ENCODE data around the gene ARNT2. TPM values are rescaled to one million over a fixed set of nuclear protein-coding genes. Genes with fewer than 3 reads are reported as not detected.

ARNT2 gene
- total RNA-seq, 2 donors from 2014 or later = 9.1 to 43.7 TPM

DNA sequence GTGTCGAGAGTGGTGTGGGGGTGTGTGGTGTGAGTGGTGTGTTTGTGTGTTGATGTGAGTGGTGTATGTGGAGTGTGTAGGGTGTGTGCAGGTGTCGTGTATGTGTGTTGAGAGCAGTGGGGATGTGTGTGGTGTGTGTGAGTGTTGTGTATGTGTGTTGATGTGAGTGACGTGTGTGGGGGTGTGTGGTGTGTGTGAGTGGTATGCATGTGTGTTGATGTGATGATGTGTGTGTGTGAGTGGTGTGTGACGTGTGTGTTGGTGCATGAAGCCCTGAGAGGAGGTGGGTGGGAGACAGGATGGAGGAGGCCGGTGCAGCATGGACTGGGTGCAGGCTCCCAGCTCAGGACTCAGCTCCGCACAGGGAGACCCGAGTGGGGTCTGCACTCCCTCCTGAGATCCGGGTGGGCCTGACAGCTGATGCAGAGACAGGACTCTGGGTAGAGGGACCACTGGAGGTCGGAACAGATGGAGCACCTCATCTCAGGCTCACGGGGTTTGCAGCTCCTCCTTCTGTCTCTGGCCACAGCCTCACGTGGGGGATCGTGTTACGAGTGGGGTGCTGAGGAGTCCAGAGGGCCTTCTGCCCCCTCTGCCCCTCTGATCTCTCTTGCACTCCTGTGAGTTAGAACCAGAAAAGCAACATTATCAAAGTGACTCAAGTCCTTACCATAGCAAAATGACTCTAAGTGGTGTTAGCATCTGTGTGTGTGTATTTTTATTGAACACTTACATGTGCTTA lies 41.3 kb downstream of the ARNT2 start:
- Histone ChIP-seq H3K36me3 (no peaks in the 10 kb centered on the region), H3K4me1 (replicated peaks) (no peaks in the 10 kb centered on the region), H3K9me3 (no peaks in the 10 kb centered on the region), H3K27ac (no peak overlapping the region), H3K4me3 (no peak overlapping the region), H3K27me3 (replicated peaks; ENCODE audit: insufficient read depth) (no peaks in the 10 kb centered on the region)
- DNase-seq (ENCODE audit: low spot score) = no peak
- TF ChIP-seq POLR2AphosphoS5 (IDR thresholded peaks at IDR 0.05) (no peak), POLR2A (IDR thresholded peaks at IDR 0.05) (no peak)
- TF ChIP-seq, protein P1, sequence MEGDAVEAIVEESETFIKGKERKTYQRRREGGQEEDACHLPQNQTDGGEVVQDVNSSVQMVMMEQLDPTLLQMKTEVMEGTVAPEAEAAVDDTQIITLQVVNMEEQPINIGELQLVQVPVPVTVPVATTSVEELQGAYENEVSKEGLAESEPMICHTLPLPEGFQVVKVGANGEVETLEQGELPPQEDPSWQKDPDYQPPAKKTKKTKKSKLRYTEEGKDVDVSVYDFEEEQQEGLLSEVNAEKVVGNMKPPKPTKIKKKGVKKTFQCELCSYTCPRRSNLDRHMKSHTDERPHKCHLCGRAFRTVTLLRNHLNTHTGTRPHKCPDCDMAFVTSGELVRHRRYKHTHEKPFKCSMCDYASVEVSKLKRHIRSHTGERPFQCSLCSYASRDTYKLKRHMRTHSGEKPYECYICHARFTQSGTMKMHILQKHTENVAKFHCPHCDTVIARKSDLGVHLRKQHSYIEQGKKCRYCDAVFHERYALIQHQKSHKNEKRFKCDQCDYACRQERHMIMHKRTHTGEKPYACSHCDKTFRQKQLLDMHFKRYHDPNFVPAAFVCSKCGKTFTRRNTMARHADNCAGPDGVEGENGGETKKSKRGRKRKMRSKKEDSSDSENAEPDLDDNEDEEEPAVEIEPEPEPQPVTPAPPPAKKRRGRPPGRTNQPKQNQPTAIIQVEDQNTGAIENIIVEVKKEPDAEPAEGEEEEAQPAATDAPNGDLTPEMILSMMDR (IDR thresholded peaks at IDR 0.05) = no peak
- intact Hi-C loops (cut with DNase I) = no loop called here
- WGBS = 70% methylated on average over 13 of the region's 13 CpGs

DNA sequence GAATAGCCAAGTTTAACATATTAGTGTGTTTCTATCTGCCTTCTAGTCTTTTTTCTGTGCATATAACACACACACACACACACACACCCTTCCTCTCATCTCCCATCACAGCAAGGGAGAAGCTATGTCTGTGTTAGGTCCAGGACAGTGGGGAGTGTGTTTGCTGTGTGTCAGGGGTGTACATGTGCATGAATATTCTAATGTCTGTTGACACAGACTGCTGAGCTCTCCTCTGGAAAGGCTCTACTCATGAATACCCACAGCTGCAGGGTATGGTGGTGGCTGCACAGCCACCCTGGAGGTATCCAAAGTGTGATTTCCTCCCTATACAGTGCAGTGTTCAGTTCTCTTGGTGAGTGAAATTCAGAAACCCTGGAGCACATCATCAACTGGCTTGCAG lies 42.9 kb downstream of the ARNT2 start:
- TF ChIP-seq, protein P1 (IDR thresholded peaks at IDR 0.05) = no peak
- TF ChIP-seq POLR2AphosphoS5 (IDR thresholded peaks at IDR 0.05) (no peak), POLR2A (IDR thresholded peaks at IDR 0.05) (no peak)

DNA sequence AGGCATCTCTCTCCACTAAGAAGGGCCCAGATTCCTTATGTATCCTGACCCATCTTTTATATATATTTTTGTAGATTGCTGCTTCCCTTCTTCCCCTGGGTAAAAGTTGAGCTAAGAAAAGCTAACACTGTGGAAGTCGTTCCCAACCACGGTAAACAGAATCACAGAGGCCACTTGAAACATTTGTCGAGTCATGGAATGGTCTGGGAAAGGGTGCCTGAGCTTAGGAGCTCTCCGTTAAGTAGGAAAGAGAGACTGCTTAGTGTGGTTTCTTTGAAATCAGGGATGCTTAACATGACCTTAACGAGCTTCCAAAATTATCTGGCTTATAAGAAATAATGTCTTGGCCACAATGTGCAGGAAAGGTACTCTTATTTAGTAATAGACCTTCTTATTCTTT lies 45.6 kb downstream of the ARNT2 start:
- 81% methylated on average over 5 of the region's 5 CpGs for WGBS
- DNase-seq (ENCODE audit: low spot score) = no peak
- Histone ChIP-seq H3K36me3 (no peaks in the 10 kb centered on the region), H3K4me1 (replicated peaks) (no peaks in the 10 kb centered on the region), H3K27ac (no peak overlapping the region), H3K4me3 (no peak overlapping the region), H3K9me3 (no peaks in the 10 kb centered on the region), H3K27me3 (replicated peaks; ENCODE audit: insufficient read depth) (no peaks in the 10 kb centered on the region)
- intact Hi-C loops (cut with DNase I) = no loop called here
- TF ChIP-seq, protein P1 (IDR thresholded peaks at IDR 0.05) = no peak

More for the DNA sequence above, 42.9 kb downstream of the ARNT2 start:
- no peaks in the 10 kb centered on the region for H3K27me3 ChIP-seq (replicated peaks; ENCODE audit: insufficient read depth)
- no peaks in the 10 kb centered on the region for H3K36me3 ChIP-seq
- no peak overlapping the region for H3K4me3 ChIP-seq
- H3K9me3 ChIP-seq = no peaks in the 10 kb centered on the region
- no peak overlapping the region for H3K27ac ChIP-seq
- no peak for DNase-seq (ENCODE audit: low spot score)
- intact Hi-C loops (cut with DNase I) = no loop called here
- H3K4me1 ChIP-seq (replicated peaks) = no peaks in the 10 kb centered on the region

DNA sequence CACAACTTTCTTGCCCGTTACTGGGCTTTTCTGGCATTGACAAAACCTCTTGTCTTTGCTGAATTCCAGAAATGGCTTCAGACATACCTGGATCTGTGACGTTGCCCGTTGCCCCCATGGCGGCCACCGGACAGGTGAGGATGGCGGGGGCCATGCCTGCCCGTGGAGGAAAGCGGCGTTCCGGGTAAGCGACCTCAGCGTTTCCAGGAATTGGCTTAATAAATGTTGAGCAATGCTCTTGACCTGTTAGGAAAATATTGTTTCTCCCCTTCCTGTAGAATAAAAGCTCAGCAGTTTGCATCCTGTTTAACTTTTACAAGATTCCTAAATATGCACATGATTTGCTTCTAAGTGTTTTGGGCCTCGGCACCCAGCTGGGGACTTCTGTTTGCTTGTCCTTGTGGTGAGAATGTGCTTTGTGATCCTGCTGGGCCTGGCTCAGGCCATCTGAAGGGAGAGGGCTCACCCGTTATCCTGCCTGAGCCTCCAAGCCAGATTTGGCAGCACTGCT lies 46.7 kb downstream of the ARNT2 start:
- H3K4me1 ChIP-seq (replicated peaks) = no peaks in the 10 kb centered on the region
- TF ChIP-seq, protein P1 (IDR thresholded peaks at IDR 0.05) = no peak
- TF ChIP-seq POLR2AphosphoS5 (IDR thresholded peaks at IDR 0.05) (no peak), POLR2A (IDR thresholded peaks at IDR 0.05) (no peak)
- no peaks in the 10 kb centered on the region for H3K27me3 ChIP-seq (replicated peaks; ENCODE audit: insufficient read depth)
- no peak overlapping the region for H3K27ac ChIP-seq
- intact Hi-C loops (cut with DNase I) = no loop called here
- H3K9me3 ChIP-seq = no peaks in the 10 kb centered on the region
- 76% methylated on average over 14 of the region's 14 CpGs for WGBS
- H3K4me3 ChIP-seq = no peak overlapping the region
- H3K36me3 ChIP-seq = no peaks in the 10 kb centered on the region
- DNase-seq (ENCODE audit: low spot score) = no peak

DNA sequence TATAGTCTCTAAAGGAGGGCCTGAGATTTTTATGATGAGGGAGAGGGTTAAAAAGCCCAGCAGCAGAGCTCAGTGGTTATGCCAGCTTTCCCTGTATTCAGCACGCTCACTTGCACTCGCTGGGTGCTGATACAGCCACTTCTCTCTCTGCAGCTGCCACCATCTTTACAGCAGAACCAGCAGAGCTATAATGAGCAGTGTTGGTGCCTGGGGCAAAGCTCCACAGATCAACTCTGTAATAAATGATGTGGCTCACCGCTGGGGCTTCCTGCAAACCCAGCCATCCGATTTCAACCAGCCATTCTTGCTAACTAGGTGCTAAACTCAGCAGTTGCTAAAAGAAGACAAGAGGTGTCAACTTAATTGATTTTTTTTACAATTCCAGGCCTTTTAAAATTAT lies 48.0 kb downstream of the ARNT2 start:
- Histone ChIP-seq H3K27me3 (replicated peaks; ENCODE audit: insufficient read depth) (no peaks in the 10 kb centered on the region), H3K27ac (no peak overlapping the region), H3K9me3 (no peaks in the 10 kb centered on the region), H3K36me3 (no peaks in the 10 kb centered on the region), H3K4me1 (replicated peaks) (no peaks in the 10 kb centered on the region), H3K4me3 (no peak overlapping the region)
- intact Hi-C loops (cut with DNase I) = no loop called here
- WGBS = 77% methylated on average over 4 of the region's 4 CpGs
- DNase-seq (ENCODE audit: low spot score) = no peak
- TF ChIP-seq POLR2AphosphoS5 (IDR thresholded peaks at IDR 0.05) (no peak), POLR2A (IDR thresholded peaks at IDR 0.05) (no peak)
- TF ChIP-seq, protein P1 (IDR thresholded peaks at IDR 0.05) = no peak
